ENCODE data around the gene GPR139.

DNA sequence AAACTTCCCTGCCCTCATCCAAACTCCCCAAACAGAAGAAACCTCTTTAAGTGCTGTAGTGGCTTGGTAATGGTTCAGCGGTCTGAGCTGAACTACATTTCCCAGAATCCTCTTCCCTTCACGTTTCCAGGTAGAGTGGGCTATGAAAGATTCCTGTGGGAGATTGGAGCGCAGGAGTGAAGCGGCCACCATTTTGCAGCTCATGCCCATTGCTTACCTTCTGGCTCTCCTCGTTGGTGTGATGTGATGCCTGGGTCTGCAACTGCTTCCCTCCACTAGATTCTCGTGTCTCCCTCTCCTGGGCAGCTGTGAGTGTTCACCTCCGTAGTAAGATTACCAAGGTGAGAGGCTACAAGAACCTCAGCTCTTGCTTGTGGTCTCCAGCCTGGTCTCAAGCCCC lies 82.1 kb downstream of the GPR139 start:
- no peak for TF ChIP-seq POLR2AphosphoS5 (IDR thresholded peaks at IDR 0.05; ENCODE audit: low read depth, low read length)
- TF ChIP-seq, protein P1, sequence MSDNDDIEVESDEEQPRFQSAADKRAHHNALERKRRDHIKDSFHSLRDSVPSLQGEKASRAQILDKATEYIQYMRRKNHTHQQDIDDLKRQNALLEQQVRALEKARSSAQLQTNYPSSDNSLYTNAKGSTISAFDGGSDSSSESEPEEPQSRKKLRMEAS (IDR thresholded peaks at IDR 0.05; ENCODE audit: low read depth) = no peak
- no peak for TF ChIP-seq GABPA (IDR thresholded peaks at IDR 0.05; ENCODE audit: low read depth)
- no peak for TF ChIP-seq SMC3 (IDR thresholded peaks at IDR 0.05; ENCODE audit: low read depth, low read length)
- TF ChIP-seq, protein P2, sequence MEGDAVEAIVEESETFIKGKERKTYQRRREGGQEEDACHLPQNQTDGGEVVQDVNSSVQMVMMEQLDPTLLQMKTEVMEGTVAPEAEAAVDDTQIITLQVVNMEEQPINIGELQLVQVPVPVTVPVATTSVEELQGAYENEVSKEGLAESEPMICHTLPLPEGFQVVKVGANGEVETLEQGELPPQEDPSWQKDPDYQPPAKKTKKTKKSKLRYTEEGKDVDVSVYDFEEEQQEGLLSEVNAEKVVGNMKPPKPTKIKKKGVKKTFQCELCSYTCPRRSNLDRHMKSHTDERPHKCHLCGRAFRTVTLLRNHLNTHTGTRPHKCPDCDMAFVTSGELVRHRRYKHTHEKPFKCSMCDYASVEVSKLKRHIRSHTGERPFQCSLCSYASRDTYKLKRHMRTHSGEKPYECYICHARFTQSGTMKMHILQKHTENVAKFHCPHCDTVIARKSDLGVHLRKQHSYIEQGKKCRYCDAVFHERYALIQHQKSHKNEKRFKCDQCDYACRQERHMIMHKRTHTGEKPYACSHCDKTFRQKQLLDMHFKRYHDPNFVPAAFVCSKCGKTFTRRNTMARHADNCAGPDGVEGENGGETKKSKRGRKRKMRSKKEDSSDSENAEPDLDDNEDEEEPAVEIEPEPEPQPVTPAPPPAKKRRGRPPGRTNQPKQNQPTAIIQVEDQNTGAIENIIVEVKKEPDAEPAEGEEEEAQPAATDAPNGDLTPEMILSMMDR (IDR thresholded peaks at IDR 0.05) = no peak
- TF ChIP-seq EP300 (IDR thresholded peaks at IDR 0.05; ENCODE audit: borderline replicate concordance in 1 of 2, low read depth in 1 of 2, low read length in 1 of 2) = no peak
- no peak for TF ChIP-seq TAF1 (IDR thresholded peaks at IDR 0.05; ENCODE audit: borderline replicate concordance, low read depth, low read length)
- TF ChIP-seq RCOR1 (IDR thresholded peaks at IDR 0.05; ENCODE audit: low read length) = no peak
- TF ChIP-seq NRF1 (IDR thresholded peaks at IDR 0.05; ENCODE audit: low read depth, low read length) = no peak
- no peak for TF ChIP-seq JUND (IDR thresholded peaks at IDR 0.05)
- no peak for TF ChIP-seq CHD2 (IDR thresholded peaks at IDR 0.05; ENCODE audit: low read length, partially characterized antibody)
- TF ChIP-seq MXI1 (IDR thresholded peaks at IDR 0.05; ENCODE audit: low read depth, low read length) = no peak
